BJ (cell line): ENCODE results near the gene COL6A1. TPM values are rescaled to one million over a fixed set of nuclear protein-coding genes. Genes with fewer than 3 reads are reported as not detected.

Experiments
- CTCF ChIA-PET: fragments of 350-600 bp; formaldehyde crosslinking; extraction: SDS; loops from one replicate; lab custom pipeline; 2021; ENCODE audit warnings: antibody characterized with exemption, inconsistent platforms; lab: Yijun Ruan, JAX
- POLR2A ChIA-PET: fragments of 300-600 bp; sonication (Branson Sonifier 250); formaldehyde crosslinking; extraction: SDS; loops from one replicate; lab custom pipeline; 2021; ENCODE audit warnings: antibody characterized with exemption; lab: Charles Lee
- DNase-seq: peaks from one replicate; pipeline ENCODE4 v3.0.0-alpha.2; 2011; ENCODE audit warnings: low read depth
- H3K27me3 ChIP-seq: 2 replicates; pipeline ENCODE4 v1.6.0; 2011; ENCODE audit warnings: low read length; ENCODE audit not compliant: control insufficient read depth, insufficient read depth
- H3K36me3 ChIP-seq: 2 replicates; pipeline ENCODE4 v1.5.1; 2011; ENCODE audit warnings: low read length; ENCODE audit not compliant: control insufficient read depth, insufficient read depth
- H3K4me3 ChIP-seq: 2 replicates; pipeline ENCODE4 v1.5.1; 2011; ENCODE audit warnings: low read depth, mild to moderate bottlenecking, control low read depth, low read length
- polyA plus RNA-seq: library from polyadenylated mRNA; depleted of rRNA; stranded (reverse); fragments of >200 nt; gene quantifications from 2 replicates; pipeline ENCODE4 v1.2.3, GENCODE V29; 2011
- TF ChIP-seq, protein P1 (sequence below): IDR thresholded peaks from 2 replicates; pipeline ENCODE4 v1.5.1; 2011; ENCODE audit warnings: low read depth, mild to moderate bottlenecking, control low read depth, inconsistent platforms, low read length, moderate library complexity; ENCODE audit not compliant: insufficient read depth

The COL6A1 gene
- polyA plus RNA-seq, 1 experiment = 672 TPM

DNA sequence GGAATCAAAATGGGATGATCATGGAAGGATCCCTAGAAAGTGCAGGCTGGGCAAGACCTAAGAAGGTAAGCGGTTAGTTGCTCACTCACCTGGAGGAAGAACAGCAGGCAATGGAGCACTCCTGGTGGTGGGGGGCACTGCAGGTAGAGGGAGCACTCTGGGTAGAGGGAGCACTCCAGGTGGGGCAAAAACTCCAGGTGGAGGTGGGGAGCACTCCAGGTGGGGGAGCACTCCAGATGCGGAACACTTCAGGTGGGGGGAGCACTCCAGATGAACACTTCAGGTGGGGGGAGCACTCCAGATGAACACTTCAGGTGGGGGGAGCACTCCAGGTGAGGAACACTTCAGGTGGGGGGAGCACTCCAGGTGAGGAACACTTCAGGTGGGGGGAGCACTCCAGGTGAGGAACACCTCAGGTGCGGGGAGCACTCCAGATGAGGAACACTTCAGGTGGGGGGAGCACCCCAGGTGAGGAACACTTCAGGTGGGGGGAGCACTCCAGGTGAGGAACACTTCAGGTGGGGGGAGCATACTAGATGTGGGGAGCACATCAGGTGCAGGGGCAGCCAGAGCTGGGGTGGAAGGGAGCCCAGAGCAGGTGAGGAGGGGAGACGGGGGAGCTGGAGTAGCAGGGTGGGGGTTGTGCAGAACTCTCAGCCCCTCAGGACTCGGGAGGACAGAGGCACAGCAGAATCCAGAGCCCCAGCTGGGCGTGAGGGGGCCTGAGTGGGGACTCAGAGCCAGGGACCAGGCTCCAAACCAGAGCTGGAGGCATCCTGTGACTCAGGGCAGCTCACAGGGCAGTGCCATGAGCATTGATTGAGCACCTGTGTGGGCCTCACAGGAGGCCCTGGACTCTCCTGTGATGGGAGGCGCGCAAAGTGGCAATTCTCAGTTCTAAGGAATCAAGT, 37.7 kb upstream of the COL6A1 start:
- TF ChIP-seq, protein P1, sequence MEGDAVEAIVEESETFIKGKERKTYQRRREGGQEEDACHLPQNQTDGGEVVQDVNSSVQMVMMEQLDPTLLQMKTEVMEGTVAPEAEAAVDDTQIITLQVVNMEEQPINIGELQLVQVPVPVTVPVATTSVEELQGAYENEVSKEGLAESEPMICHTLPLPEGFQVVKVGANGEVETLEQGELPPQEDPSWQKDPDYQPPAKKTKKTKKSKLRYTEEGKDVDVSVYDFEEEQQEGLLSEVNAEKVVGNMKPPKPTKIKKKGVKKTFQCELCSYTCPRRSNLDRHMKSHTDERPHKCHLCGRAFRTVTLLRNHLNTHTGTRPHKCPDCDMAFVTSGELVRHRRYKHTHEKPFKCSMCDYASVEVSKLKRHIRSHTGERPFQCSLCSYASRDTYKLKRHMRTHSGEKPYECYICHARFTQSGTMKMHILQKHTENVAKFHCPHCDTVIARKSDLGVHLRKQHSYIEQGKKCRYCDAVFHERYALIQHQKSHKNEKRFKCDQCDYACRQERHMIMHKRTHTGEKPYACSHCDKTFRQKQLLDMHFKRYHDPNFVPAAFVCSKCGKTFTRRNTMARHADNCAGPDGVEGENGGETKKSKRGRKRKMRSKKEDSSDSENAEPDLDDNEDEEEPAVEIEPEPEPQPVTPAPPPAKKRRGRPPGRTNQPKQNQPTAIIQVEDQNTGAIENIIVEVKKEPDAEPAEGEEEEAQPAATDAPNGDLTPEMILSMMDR = no peak
- H3K4me3 ChIP-seq = no peak overlapping the region
- CTCF ChIA-PET = interaction anchor here (0.9 kb wide), 1 partner anchor 21 kb away, joined by 3 read pairs; no protein-coding TSS in a partner anchor
- POLR2A ChIA-PET = no interaction called here
- no peaks in the 10 kb centered on the region for H3K36me3 ChIP-seq
- DNase-seq = no peak
- H3K27me3 ChIP-seq = 0 out of 2 replicates have a peak, but pooled peaks cover under 1% of the 10 kb centered on the region

DNA sequence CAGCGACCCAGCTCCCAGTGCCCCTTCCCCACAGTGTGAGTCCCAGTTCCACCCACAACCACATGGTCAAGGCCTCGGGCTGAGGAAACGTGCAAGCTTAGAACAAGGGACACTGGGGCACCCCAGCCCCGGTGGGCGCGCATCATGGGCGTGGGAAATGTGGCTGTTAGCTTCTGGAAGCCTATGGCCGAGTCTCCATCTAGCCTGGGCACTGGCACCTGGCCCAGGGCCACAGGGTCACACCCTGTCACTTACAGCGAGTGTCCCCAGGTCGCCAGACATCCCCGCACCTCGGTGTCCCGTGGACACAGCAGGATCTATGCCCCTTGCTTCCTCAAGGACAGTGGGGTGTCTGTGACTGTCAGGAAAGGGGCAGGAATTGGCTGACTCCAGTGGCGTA, 37.0 kb upstream of the COL6A1 start:
- ChIA-PET CTCF (interaction anchor here (0.9 kb wide), 1 partner anchor 21 kb away, joined by 3 read pairs; no protein-coding TSS in a partner anchor), POLR2A (no interaction called here)
- no peak for DNase-seq
- H3K36me3 ChIP-seq = no peaks in the 10 kb centered on the region
- 0 out of 2 replicates have a peak, but pooled peaks cover 2% of the 10 kb centered on the region for H3K27me3 ChIP-seq
- TF ChIP-seq, protein P1 = no peak
- H3K4me3 ChIP-seq = no peak overlapping the region

DNA sequence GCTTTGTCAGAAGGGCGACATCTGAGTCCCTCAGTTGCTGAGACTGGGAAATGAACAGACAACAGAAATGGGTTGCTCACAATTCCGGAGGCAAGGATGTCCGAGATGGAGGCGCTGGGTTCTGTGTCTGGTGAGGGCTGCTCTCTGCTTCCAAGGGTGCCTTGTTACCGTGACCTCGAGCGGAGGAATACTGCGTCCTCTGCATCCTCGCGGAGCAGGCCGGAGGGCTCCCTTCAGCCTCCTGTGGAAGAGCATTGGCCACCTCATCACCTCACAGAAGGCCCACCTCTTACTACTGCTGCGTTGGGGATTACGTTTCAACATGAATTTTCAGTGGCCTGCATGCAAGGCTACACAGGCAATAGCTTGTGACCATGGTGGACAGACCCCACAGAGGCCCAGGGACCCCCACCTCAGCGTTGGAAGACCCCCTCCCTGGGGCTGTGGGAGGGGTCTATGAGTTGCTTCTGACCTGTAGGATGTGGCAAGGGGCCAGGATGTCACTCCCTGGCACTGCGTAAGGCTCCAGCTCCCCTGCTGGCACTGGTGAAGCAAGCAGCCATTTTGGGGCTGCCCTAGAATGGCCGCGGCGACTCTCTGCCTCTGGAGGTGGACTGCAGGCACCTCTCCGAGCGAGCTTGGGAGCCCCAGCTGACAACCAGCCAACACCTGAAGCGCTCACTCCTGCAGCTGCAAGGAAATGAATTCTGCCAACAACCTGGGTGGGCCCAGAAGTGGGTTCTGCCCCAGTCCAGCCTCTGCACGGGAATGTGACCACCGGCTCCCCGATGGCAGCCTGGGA, 36.3 kb upstream of the COL6A1 start:
- Histone ChIP-seq H3K36me3 (no peaks in the 10 kb centered on the region), H3K27me3 (0 out of 2 replicates have a peak, but pooled peaks cover 2% of the 10 kb centered on the region), H3K4me3 (no peak overlapping the region)
- TF ChIP-seq, protein P1 = no peak
- CTCF ChIA-PET = no interaction called here
- POLR2A ChIA-PET = no interaction called here
- DNase-seq = no peak

DNA sequence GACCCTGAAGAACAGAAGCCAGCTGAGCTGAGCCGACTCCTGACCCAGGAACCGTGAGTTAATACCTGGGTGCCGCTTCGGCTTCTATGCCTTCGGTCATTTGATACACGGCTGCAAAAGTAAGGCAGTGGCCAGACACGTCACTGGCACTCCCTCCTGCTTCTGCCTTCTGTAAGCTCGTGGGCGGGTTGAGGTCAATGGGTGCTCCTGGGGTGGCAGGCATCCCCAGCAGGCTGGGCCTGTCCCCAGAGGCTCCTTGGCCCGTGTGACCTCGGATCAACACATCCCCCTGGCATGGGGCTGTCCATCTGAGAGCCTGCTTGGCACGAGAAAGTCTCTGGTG, 35.7 kb upstream of the COL6A1 start:
- Histone ChIP-seq H3K27me3 (0 out of 2 replicates have a peak, but pooled peaks cover 2% of the 10 kb centered on the region), H3K36me3 (no peaks in the 10 kb centered on the region), H3K4me3 (no peak overlapping the region)
- TF ChIP-seq, protein P1 = no peak
- DNase-seq = no peak
- POLR2A ChIA-PET = no interaction called here
- CTCF ChIA-PET = interaction anchor here (1.0 kb wide), 1 partner anchor 23 kb away, joined by 3 read pairs; no protein-coding TSS in a partner anchor

DNA sequence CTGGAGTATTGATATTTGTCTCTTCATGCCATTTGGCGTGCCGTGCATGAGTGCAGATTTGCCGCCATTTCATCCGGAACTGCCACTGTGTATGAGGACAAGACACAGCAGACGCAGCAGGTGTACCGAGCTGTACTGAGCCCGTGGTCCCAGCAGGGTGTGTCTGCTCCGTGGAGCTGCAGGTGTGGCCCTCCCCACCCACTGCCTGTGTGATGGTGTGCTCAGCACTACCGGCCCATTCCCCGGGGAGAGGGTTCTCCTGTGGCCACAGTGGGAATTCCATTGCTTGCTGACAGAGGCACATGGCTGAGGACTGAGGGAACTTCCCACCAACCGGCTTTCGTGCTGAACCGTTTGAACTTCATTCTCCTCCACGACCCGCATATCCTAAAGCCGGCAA, 34.3 kb upstream of the COL6A1 start:
- Histone ChIP-seq H3K4me3 (no peak overlapping the region), H3K36me3 (no peaks in the 10 kb centered on the region), H3K27me3 (peaks cover 3% of the 10 kb centered on the region; the same call in 1 of the 2 replicates)
- DNase-seq = no peak
- CTCF ChIA-PET = interaction anchor here (1.5 kb wide), 1 partner anchor 25 kb away, joined by 5 read pairs; no protein-coding TSS in a partner anchor
- POLR2A ChIA-PET = no interaction called here
- TF ChIP-seq, protein P1 = no peak
